Measurements from ENCODE around the gene PPP2R3A.
"Not testable (repeated sequence)": the region's sequence is repeated elsewhere in the genome, so short reads cannot be mapped to it uniquely, and the experiment has no call there.

Gene PPP2R3A

GRCh38 chr3:136109499-136109898 is 144.0 kb downstream of the PPP2R3A start:
- Histone ChIP-seq H3K9me3 (ENCODE audit: control insufficient read depth in 1 of 2, low read length in 2 of 2) (no peaks in the 10 kb centered on the region), H3K27me3 (ENCODE audit: low read depth, low read length) (no peaks in the 10 kb centered on the region), H3K4me3 (ENCODE audit: low read depth in 1 of 2, low read length in 2 of 2) (no peak overlapping the region), H3K27ac (ENCODE audit: low read length) (no peak overlapping the region), H3K4me1 (ENCODE audit: control insufficient read depth in 1 of 2, insufficient read depth in 2 of 2, low read length in 2 of 2) (no peaks in the 10 kb centered on the region), H3K36me3 (ENCODE audit: control insufficient read depth in 1 of 2, insufficient read depth in 2 of 2, low read length in 2 of 2) (peaks cover 6 to 17% of the 10 kb centered on the region in 2 donors)

GRCh38 chr3:136110481-136110880 is 145.0 kb downstream of the PPP2R3A start:
- H3K36me3 ChIP-seq (ENCODE audit: control insufficient read depth in 1 of 2, insufficient read depth in 2 of 2, low read length in 2 of 2): peaks cover 6 to 11% of the 10 kb centered on the region in 2 donors
- H3K27ac ChIP-seq (ENCODE audit: low read length): no peak overlapping the region
- no peaks in the 10 kb centered on the region for H3K27me3 ChIP-seq (ENCODE audit: low read depth, low read length)
- no peak overlapping the region for H3K4me3 ChIP-seq (ENCODE audit: low read depth in 1 of 2, low read length in 2 of 2)
- no peaks in the 10 kb centered on the region for H3K4me1 ChIP-seq (ENCODE audit: control insufficient read depth in 1 of 2, insufficient read depth in 2 of 2, low read length in 2 of 2)
- H3K9me3 ChIP-seq (ENCODE audit: control insufficient read depth in 1 of 2, low read length in 2 of 2): no peaks in the 10 kb centered on the region

- H3K36me3 ChIP-seq (ENCODE audit: control insufficient read depth in 1 of 2, insufficient read depth in 2 of 2, low read length in 2 of 2): peaks cover 0 to 4% of the 10 kb centered on the region in 2 donors
- no peaks in the 10 kb centered on the region for H3K4me1 ChIP-seq (ENCODE audit: control insufficient read depth in 1 of 2, insufficient read depth in 2 of 2, low read length in 2 of 2)
- H3K27me3 ChIP-seq (ENCODE audit: low read depth, low read length): no peaks in the 10 kb centered on the region
- no peak overlapping the region for H3K27ac ChIP-seq (ENCODE audit: low read length)
- H3K4me3 ChIP-seq (ENCODE audit: low read depth in 1 of 2, low read length in 2 of 2): no peak overlapping the region
- no peaks in the 10 kb centered on the region for H3K9me3 ChIP-seq (ENCODE audit: control insufficient read depth in 1 of 2, low read length in 2 of 2)
Observed at GRCh38 chr3:136114421-136114820, 148.9 kb downstream of the PPP2R3A start.

- not testable (repeated sequence) for H3K9me3 ChIP-seq (ENCODE audit: control insufficient read depth in 1 of 2, low read length in 2 of 2); H3K27me3 ChIP-seq (ENCODE audit: low read depth, low read length); H3K4me1 ChIP-seq (ENCODE audit: control insufficient read depth in 1 of 2, insufficient read depth in 2 of 2, low read length in 2 of 2); H3K27ac ChIP-seq (ENCODE audit: low read length); H3K4me3 ChIP-seq (ENCODE audit: low read depth in 1 of 2, low read length in 2 of 2); H3K36me3 ChIP-seq (ENCODE audit: control insufficient read depth in 1 of 2, insufficient read depth in 2 of 2, low read length in 2 of 2)
Observed at GRCh38 chr3:136119332-136119731, 153.8 kb downstream of the PPP2R3A start.

- not testable (repeated sequence) for H3K36me3 ChIP-seq (ENCODE audit: control insufficient read depth in 1 of 2, insufficient read depth in 2 of 2, low read length in 2 of 2); H3K9me3 ChIP-seq (ENCODE audit: control insufficient read depth in 1 of 2, low read length in 2 of 2); H3K27me3 ChIP-seq (ENCODE audit: low read depth, low read length); H3K4me3 ChIP-seq (ENCODE audit: low read depth in 1 of 2, low read length in 2 of 2); H3K4me1 ChIP-seq (ENCODE audit: control insufficient read depth in 1 of 2, insufficient read depth in 2 of 2, low read length in 2 of 2); H3K27ac ChIP-seq (ENCODE audit: low read length)
Observed at GRCh38 chr3:136119783-136120182, 154.3 kb downstream of the PPP2R3A start.

GRCh38 chr3:136120373-136121348 is 155.1 kb downstream of the PPP2R3A start:
- Histone ChIP-seq H3K36me3 (ENCODE audit: control insufficient read depth in 1 of 2, insufficient read depth in 2 of 2, low read length in 2 of 2) (peaks cover 0 to 8% of the 10 kb centered on the region in 2 donors), H3K4me1 (ENCODE audit: control insufficient read depth in 1 of 2, insufficient read depth in 2 of 2, low read length in 2 of 2) (no peaks in the 10 kb centered on the region), H3K4me3 (ENCODE audit: low read depth in 1 of 2, low read length in 2 of 2) (no peak overlapping the region), H3K27ac (ENCODE audit: low read length) (no peak overlapping the region), H3K27me3 (ENCODE audit: low read depth, low read length) (no peaks in the 10 kb centered on the region), H3K9me3 (ENCODE audit: control insufficient read depth in 1 of 2, low read length in 2 of 2) (no peaks in the 10 kb centered on the region)

- Histone ChIP-seq H3K4me1 (ENCODE audit: control insufficient read depth in 1 of 2, insufficient read depth in 2 of 2, low read length in 2 of 2) (no peaks in the 10 kb centered on the region), H3K36me3 (ENCODE audit: control insufficient read depth in 1 of 2, insufficient read depth in 2 of 2, low read length in 2 of 2) (peaks cover 0 to 13% of the 10 kb centered on the region in 2 donors), H3K4me3 (ENCODE audit: low read depth in 1 of 2, low read length in 2 of 2) (no peak overlapping the region), H3K27me3 (ENCODE audit: low read depth, low read length) (no peaks in the 10 kb centered on the region), H3K9me3 (ENCODE audit: control insufficient read depth in 1 of 2, low read length in 2 of 2) (no peaks in the 10 kb centered on the region), H3K27ac (ENCODE audit: low read length) (no peak overlapping the region)
Observed at GRCh38 chr3:136122006-136122405, 156.5 kb downstream of the PPP2R3A start.

GRCh38 chr3:136131647-136132046 is 166.1 kb downstream of the PPP2R3A start:
- not testable (repeated sequence) for H3K36me3 ChIP-seq (ENCODE audit: control insufficient read depth in 1 of 2, insufficient read depth in 2 of 2, low read length in 2 of 2); H3K4me1 ChIP-seq (ENCODE audit: control insufficient read depth in 1 of 2, insufficient read depth in 2 of 2, low read length in 2 of 2); H3K27me3 ChIP-seq (ENCODE audit: low read depth, low read length); H3K9me3 ChIP-seq (ENCODE audit: control insufficient read depth in 1 of 2, low read length in 2 of 2); H3K4me3 ChIP-seq (ENCODE audit: low read depth in 1 of 2, low read length in 2 of 2); H3K27ac ChIP-seq (ENCODE audit: low read length)

GRCh38 chr3:136134091-136134490 is 168.6 kb downstream of the PPP2R3A start:
- Histone ChIP-seq H3K4me1 (ENCODE audit: control insufficient read depth in 1 of 2, insufficient read depth in 2 of 2, low read length in 2 of 2) (no peaks in the 10 kb centered on the region), H3K4me3 (ENCODE audit: low read depth in 1 of 2, low read length in 2 of 2) (no peak overlapping the region), H3K27ac (ENCODE audit: low read length) (no peak overlapping the region), H3K36me3 (ENCODE audit: control insufficient read depth in 1 of 2, insufficient read depth in 2 of 2, low read length in 2 of 2) (no peaks in the 10 kb centered on the region), H3K27me3 (ENCODE audit: low read depth, low read length) (no peaks in the 10 kb centered on the region), H3K9me3 (ENCODE audit: control insufficient read depth in 1 of 2, low read length in 2 of 2) (no peaks in the 10 kb centered on the region)

- no peaks in the 10 kb centered on the region for H3K4me1 ChIP-seq (ENCODE audit: control insufficient read depth in 1 of 2, insufficient read depth in 2 of 2, low read length in 2 of 2)
- H3K27me3 ChIP-seq (ENCODE audit: low read depth, low read length): no peaks in the 10 kb centered on the region
- no peaks in the 10 kb centered on the region for H3K9me3 ChIP-seq (ENCODE audit: control insufficient read depth in 1 of 2, low read length in 2 of 2)
- no peaks in the 10 kb centered on the region for H3K36me3 ChIP-seq (ENCODE audit: control insufficient read depth in 1 of 2, insufficient read depth in 2 of 2, low read length in 2 of 2)
- no peak overlapping the region for H3K27ac ChIP-seq (ENCODE audit: low read length)
- no peak overlapping the region for H3K4me3 ChIP-seq (ENCODE audit: low read depth in 1 of 2, low read length in 2 of 2)
Observed at GRCh38 chr3:136135039-136135802, 169.7 kb downstream of the PPP2R3A start.

- no peak overlapping the region for H3K4me3 ChIP-seq (ENCODE audit: low read depth in 1 of 2, low read length in 2 of 2)
- no peaks in the 10 kb centered on the region for H3K27me3 ChIP-seq (ENCODE audit: low read depth, low read length)
- H3K36me3 ChIP-seq (ENCODE audit: control insufficient read depth in 1 of 2, insufficient read depth in 2 of 2, low read length in 2 of 2): no peaks in the 10 kb centered on the region
- H3K4me1 ChIP-seq (ENCODE audit: control insufficient read depth in 1 of 2, insufficient read depth in 2 of 2, low read length in 2 of 2): no peaks in the 10 kb centered on the region
- no peaks in the 10 kb centered on the region for H3K9me3 ChIP-seq (ENCODE audit: control insufficient read depth in 1 of 2, low read length in 2 of 2)
- no peak overlapping the region for H3K27ac ChIP-seq (ENCODE audit: low read length)
Observed at GRCh38 chr3:136136454-136136853, 170.9 kb downstream of the PPP2R3A start.
